Epithelial cell of esophagus (primary cell): Measurements from ENCODE around the gene CHMP6.

Source experiments
- DNase-seq: peaks from one replicate; pipeline ENCODE4 v3.0.0; 2010; ENCODE audit warnings: low read depth
- H3K4me3 ChIP-seq: 2 replicates; pipeline ENCODE4 v1.5.1; 2011; ENCODE audit warnings: mild to moderate bottlenecking, low read length, control low read depth
- CTCF ChIP-seq: IDR thresholded peaks from 2 replicates; pipeline ENCODE4 v1.5.1; 2011; ENCODE audit warnings: low read depth, mild to moderate bottlenecking, low read length, control low read depth, inconsistent platforms; ENCODE audit not compliant: insufficient read depth; ENCODE audit errors: missing control alignments

CHMP6 gene

GRCh38 chr17:80997424-80998117 lies 5.9 kb downstream of the CHMP6 start:
- no peak for DNase-seq
- no peak overlapping the region for H3K4me3 ChIP-seq
- TF ChIP-seq CTCF, result no peak

GRCh38 chr17:80998118-80998747 lies 6.6 kb downstream of the CHMP6 start:
- no peak for TF ChIP-seq CTCF
- no peak overlapping the region for H3K4me3 ChIP-seq
- no peak for DNase-seq

GRCh38 chr17:80998748-80999535 lies 7.3 kb downstream of the CHMP6 start:
- no peak for DNase-seq
- no peak overlapping the region for H3K4me3 ChIP-seq
- TF ChIP-seq CTCF, result no peak

- no peak overlapping the region for H3K4me3 ChIP-seq
- no peak for DNase-seq
- TF ChIP-seq CTCF, result no peak
Measured at GRCh38 chr17:80999536-81000333, 8.1 kb downstream of the CHMP6 start.

GRCh38 chr17:81000334-81000630 lies 8.6 kb downstream of the CHMP6 start:
- no peak overlapping the region for H3K4me3 ChIP-seq
- no peak for TF ChIP-seq CTCF

GRCh38 chr17:81000631-81001357 lies 9.2 kb downstream of the CHMP6 start:
- DNase-seq, result no peak
- H3K4me3 ChIP-seq, result no peak overlapping the region
- TF ChIP-seq CTCF, result no peak

More at GRCh38 chr17:81000334-81000630, 8.6 kb downstream of the CHMP6 start:
- no peak for DNase-seq
